ENCODE data around the gene NBPF15. TPM values are rescaled to one million over a fixed set of nuclear protein-coding genes. Genes with fewer than 3 reads are reported as not detected.
"Not testable (repeated sequence)": the region's sequence is repeated elsewhere in the genome, so short reads cannot be mapped to it uniquely, and the experiment has no call there.

Gene NBPF15, protein sequence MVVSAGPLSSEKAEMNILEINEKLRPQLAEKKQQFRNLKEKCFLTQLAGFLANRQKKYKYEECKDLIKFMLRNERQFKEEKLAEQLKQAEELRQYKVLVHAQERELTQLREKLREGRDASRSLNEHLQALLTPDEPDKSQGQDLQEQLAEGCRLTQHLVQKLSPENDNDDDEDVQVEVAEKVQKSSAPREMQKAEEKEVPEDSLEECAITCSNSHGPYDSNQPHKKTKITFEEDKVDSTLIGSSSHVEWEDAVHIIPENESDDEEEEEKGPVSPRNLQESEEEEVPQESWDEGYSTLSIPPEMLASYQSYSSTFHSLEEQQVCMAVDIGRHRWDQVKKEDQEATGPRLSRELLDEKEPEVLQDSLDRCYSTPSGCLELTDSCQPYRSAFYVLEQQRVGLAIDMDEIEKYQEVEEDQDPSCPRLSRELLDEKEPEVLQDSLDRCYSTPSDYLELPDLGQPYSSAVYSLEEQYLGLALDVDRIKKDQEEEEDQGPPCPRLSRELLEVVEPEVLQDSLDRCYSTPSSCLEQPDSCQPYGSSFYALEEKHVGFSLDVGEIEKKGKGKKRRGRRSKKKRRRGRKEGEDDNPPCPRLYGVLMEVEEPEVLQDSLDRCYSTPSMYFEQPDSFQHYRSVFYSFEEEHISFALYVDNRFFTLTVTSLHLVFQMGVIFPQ
- total RNA-seq (10 to 100 TPM in 3 of 9 donors, 1 to 10 TPM in 6; 5.6 to 16.9 (median 9.3) TPM), polyA plus RNA-seq (1 to 10 TPM; 6.0 to 7.9 TPM)
- long read RNA-seq, donor 1, full-length matches to known transcripts = 2 of 8 reads
- long read RNA-seq, donor 1, partial matches to known transcripts = 0 of 8 reads
- long read RNA-seq, donor 1, other reads (novel, unspliced or antisense) = 6 of 8 reads
- long read RNA-seq, donor 2, partial matches to known transcripts = 2 of 19 reads
- long read RNA-seq, donor 2, other reads (novel, unspliced or antisense) = 17 of 19 reads
- long read RNA-seq, donor 3, partial matches to known transcripts = 1 of 4 reads
- long read RNA-seq, donor 3, other reads (novel, unspliced or antisense) = 3 of 4 reads

GRCh38 chr1:144461136-144461759, at the start of gene NBPF15:
Gene NBPF15, minus strand, starts transcription at chr1:144461669. Its CDS starts 21,666 bp downstream, at chr1:144440003.
- peak; percentile 62 to 88 (median 77) for DNase-seq
- ATAC-seq = peak; percentile 82 to 100 (median 100)
- H3K9me3 ChIP-seq; H3K27me3 ChIP-seq; intact Hi-C loops (cut with DNase I); H3K4me1 ChIP-seq; H3K36me3 ChIP-seq: not testable (repeated sequence)
- peak in 1 of 2 donors; percentile 29 for TF ChIP-seq POLR2A (IDR thresholded peaks at IDR 0.05)
- peak within 1 kb of the TSS in 10 of 12 donors; percentile 56 to 86 (median 73) for H3K27ac ChIP-seq
- peak within 1 kb of the TSS; percentile 43 to 90 (median 69) for H3K4me3 ChIP-seq
- 0% methylated on average over 66 to 67 of the region's 71 CpGs; no CpG with 5 or more reads in 2 of the 4 donors for WGBS, 4 donors

DNA sequence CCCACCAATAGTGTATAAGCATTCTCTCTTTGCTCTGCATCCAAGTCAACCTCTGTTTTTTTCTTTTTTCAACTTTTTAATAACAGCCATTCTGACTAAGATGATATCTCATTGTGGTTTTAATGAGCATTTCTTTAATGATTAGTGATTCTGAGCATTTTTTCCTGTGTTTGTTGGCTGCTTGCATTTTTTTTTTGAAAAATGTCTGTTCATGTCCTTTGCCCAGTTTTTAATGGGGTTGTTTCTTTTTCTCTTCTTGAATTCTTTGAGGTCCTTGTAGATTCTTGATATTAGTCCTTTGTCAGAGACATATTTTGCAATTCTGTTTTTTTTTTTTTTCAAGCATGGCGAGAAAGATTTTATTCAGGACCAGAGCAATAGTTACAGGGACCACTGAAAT, 35.0 kb upstream of the NBPF15 start:
- 88 to 100% (median 95%) methylated on average over 1 of the region's 1 CpG for WGBS, 4 donors
- DNase-seq; intact Hi-C loops (cut with DNase I); H3K4me3 ChIP-seq; H3K27ac ChIP-seq; ATAC-seq; H3K9me3 ChIP-seq; H3K27me3 ChIP-seq; H3K4me1 ChIP-seq; H3K36me3 ChIP-seq: not testable (repeated sequence)

- H3K27me3 ChIP-seq; H3K36me3 ChIP-seq; intact Hi-C loops (cut with DNase I); ATAC-seq; H3K9me3 ChIP-seq; H3K4me3 ChIP-seq; H3K4me1 ChIP-seq; DNase-seq; H3K27ac ChIP-seq: not testable (repeated sequence)
- WGBS, 4 donors = 64 to 71% (median 67%) methylated on average over 4 of the region's 4 CpGs
Measured at GRCh38 chr1:144494130-144494529, 32.7 kb upstream of the NBPF15 start.

GRCh38 chr1:144490394-144490793, 28.9 kb upstream of the NBPF15 start:
- ATAC-seq = not testable (repeated sequence)

GRCh38 chr1:144487002-144487401, 25.5 kb upstream of the NBPF15 start:
- H3K4me1 ChIP-seq; ATAC-seq; DNase-seq; H3K4me3 ChIP-seq; H3K27me3 ChIP-seq; H3K9me3 ChIP-seq; intact Hi-C loops (cut with DNase I); H3K36me3 ChIP-seq; H3K27ac ChIP-seq: not testable (repeated sequence)
- 70 to 90% (median 78%) methylated on average over 1 to 2 of the region's 2 CpGs for WGBS, 4 donors

More at GRCh38 chr1:144490394-144490793, 28.9 kb upstream of the NBPF15 start:
- H3K4me3 ChIP-seq; DNase-seq; H3K9me3 ChIP-seq; H3K27me3 ChIP-seq; H3K27ac ChIP-seq; H3K36me3 ChIP-seq; intact Hi-C loops (cut with DNase I); H3K4me1 ChIP-seq: not testable (repeated sequence)
- 19 to 25% (median 23%) methylated on average over 6 to 17 of the region's 18 CpGs; no CpG with 5 or more reads in 1 of the 4 donors for WGBS, 4 donors

DNA sequence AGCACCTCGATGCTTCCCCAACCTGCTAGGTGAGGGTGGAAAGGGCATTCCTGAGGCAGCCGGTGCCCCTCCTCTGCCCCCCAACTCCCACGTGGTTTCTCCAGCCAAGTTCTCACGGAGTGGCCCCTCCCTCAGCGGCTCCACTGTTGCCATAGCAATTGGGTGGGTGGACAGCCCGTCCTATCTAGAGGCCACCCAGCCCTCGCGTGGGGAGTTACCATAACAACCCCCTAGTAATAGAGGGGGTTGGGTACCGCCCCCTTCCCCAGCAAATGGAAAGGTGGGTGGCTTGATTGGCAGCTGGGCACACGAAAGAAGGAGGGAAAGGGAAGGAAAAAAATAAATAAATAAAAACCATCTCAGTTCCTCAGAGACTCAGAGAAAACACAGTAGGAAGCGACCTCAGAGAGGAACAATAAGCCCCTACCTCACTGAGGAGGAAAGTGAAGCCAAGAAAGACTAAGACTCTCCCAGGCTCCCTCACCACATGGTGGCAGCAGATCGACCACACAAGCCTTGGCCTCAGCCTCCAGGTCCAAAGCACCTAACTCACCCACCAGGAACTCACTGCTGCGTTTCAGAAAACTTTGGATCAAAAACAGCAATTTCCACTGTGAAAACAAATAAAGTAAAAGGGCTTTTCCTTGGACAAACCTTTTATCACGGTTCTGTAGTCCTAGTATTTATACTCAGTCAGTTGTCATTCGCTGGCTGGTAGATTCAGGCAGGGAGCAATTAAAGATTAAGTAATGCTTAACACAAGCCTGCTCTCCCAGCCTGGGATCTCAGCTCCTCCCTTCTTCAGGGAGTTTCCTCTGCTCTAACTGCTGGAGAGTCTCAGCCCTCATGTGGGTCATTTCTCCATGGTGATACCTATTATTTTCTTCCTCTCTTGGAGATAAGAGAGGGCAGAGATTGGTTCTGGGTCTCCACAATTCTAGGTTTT, 23.9 kb upstream of the NBPF15 start:
- H3K4me3 ChIP-seq; H3K9me3 ChIP-seq; H3K27ac ChIP-seq; ATAC-seq; intact Hi-C loops (cut with DNase I); H3K4me1 ChIP-seq; DNase-seq; H3K36me3 ChIP-seq; H3K27me3 ChIP-seq: not testable (repeated sequence)
- 9 to 34% (median 17%) methylated on average over 3 to 7 of the region's 15 CpGs for WGBS, 4 donors

DNA sequence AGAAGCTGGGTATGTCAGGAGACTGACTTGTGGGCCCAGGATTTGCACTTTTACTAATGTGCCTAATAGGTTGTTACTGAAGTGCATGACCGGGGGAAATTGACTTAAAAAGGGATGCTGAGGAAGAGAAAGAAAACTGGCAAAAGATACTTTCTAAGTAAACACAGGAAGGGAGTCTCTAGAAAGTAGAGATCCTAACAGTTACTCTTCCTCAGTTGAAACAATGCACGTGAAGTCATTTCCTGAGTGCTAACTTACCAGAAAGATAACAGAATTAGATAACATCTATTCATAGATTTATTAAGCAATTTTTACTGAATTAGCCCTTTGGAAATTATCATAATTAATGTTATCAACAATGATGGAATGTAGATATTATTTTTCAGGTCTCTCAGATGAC, 12.4 kb upstream of the NBPF15 start:
- H3K4me3 ChIP-seq; H3K9me3 ChIP-seq; H3K27me3 ChIP-seq; H3K4me1 ChIP-seq; H3K27ac ChIP-seq; DNase-seq; H3K36me3 ChIP-seq; intact Hi-C loops (cut with DNase I): not testable (repeated sequence)
- peak in 1 of 4 donors; percentile 73 for ATAC-seq
- no CpG with 5 or more reads among the region's 2 CpGs for WGBS, 4 donors

GRCh38 chr1:144471434-144471833, 10.0 kb upstream of the NBPF15 start:
- H3K36me3 ChIP-seq; H3K27ac ChIP-seq; ATAC-seq; H3K9me3 ChIP-seq; DNase-seq; intact Hi-C loops (cut with DNase I); H3K4me1 ChIP-seq; H3K27me3 ChIP-seq; H3K4me3 ChIP-seq: not testable (repeated sequence)
- 71 to 88% (median 78%) methylated on average over 2 to 3 of the region's 4 CpGs for WGBS, 4 donors

GRCh38 chr1:144461778-144462177, 309 bp upstream of the NBPF15 start:
- H3K4me3 ChIP-seq = peak overlapping the region in 11 of 12 donors; percentile 63 to 90 (median 70)
- H3K27ac ChIP-seq = peak overlapping the region in 1 of 12 donors; percentile 56
- H3K27me3 ChIP-seq; H3K9me3 ChIP-seq; H3K36me3 ChIP-seq; DNase-seq; H3K4me1 ChIP-seq; intact Hi-C loops (cut with DNase I): not testable (repeated sequence)
- ATAC-seq = peak in 1 of 4 donors; percentile 12
- whole genome bisulfite sequencing, 4 donors = no CpG with 5 or more reads among the region's 17 CpGs
